Measurements from ENCODE around the gene WDR37. TPM values are rescaled to one million over a fixed set of nuclear protein-coding genes. Genes with fewer than 3 reads are reported as not detected.
"Not testable (repeated sequence)": the region's sequence is repeated elsewhere in the genome, so short reads cannot be mapped to it uniquely, and the experiment has no call there.

The WDR37 gene
- total RNA-seq, 1 experiment from 2014 or later = 9.6 TPM

GRCh38 chr10:1159131-1160061 lies 103.2 kb downstream of the WDR37 start:
- no peak overlapping the region for H3K4me3 ChIP-seq (ENCODE audit: low read depth in 2 of 2, low read length in 2 of 2)
- no peak overlapping the region for H3K27ac ChIP-seq (ENCODE audit: low read length)
- ATAC-seq (no peak), DNase-seq (ENCODE audit: low read depth, low spot score) (no peak)
- TF ChIP-seq SIN3A (IDR thresholded peaks at IDR 0.05; ENCODE audit: borderline replicate concordance, insufficient read depth, low read depth, low read length) (no peak), TCF7L2 (IDR thresholded peaks at IDR 0.05; ENCODE audit: low read depth, low read length) (no peak), CTCF (IDR thresholded peaks at IDR 0.05) (no peak), POLR2AphosphoS5 (IDR thresholded peaks at IDR 0.05; ENCODE audit: low read depth, low read length) (no peak), REST (IDR thresholded peaks at IDR 0.05; ENCODE audit: insufficient read depth in 1 of 2, low read depth in 2 of 2, low read length in 1 of 2) (no peak)
- BruUV-seq (replicated peaks) = no TSS peak
- no peaks in the 10 kb centered on the region for H3K36me3 ChIP-seq (ENCODE audit: control insufficient read depth, insufficient read depth, low read length)
- in situ Hi-C loops (cut with HindIII; ENCODE audit: low pct_unique_long_range_greater_than_20kb, low sequenced_read_pairs) = no loop called here
- ChIA-PET POLR2A (no interaction called here), CTCF (no interaction called here)
- intact Hi-C loops (cut with micrococcal nuclease; ENCODE audit: unreplicated experiment) = no loop called here
- H3K27me3 ChIP-seq (ENCODE audit: control insufficient read depth, insufficient read depth, low read length) = no peaks in the 10 kb centered on the region
- H3K9me3 ChIP-seq (ENCODE audit: control insufficient read depth, insufficient read depth, low read depth, low read length) = no peaks in the 10 kb centered on the region
- no peaks in the 10 kb centered on the region for H3K4me1 ChIP-seq (ENCODE audit: control insufficient read depth, insufficient read depth, low read length)

- H3K27ac ChIP-seq (ENCODE audit: low read length) = no peak overlapping the region
- BruUV-seq (replicated peaks) = no TSS peak
- intact Hi-C loops (cut with micrococcal nuclease; ENCODE audit: unreplicated experiment) = no loop called here
- TF ChIP-seq REST (IDR thresholded peaks at IDR 0.05; ENCODE audit: insufficient read depth in 1 of 2, low read depth in 2 of 2, low read length in 1 of 2) = no peak
- TF ChIP-seq POLR2AphosphoS5 (IDR thresholded peaks at IDR 0.05; ENCODE audit: low read depth, low read length) = no peak
- TF ChIP-seq SIN3A (IDR thresholded peaks at IDR 0.05; ENCODE audit: borderline replicate concordance, insufficient read depth, low read depth, low read length) = no peak
- POLR2A ChIA-PET = no interaction called here
- no peaks in the 10 kb centered on the region for H3K4me1 ChIP-seq (ENCODE audit: control insufficient read depth, insufficient read depth, low read length)
- CTCF ChIA-PET = no interaction called here
- in situ Hi-C loops (cut with HindIII; ENCODE audit: low pct_unique_long_range_greater_than_20kb, low sequenced_read_pairs) = no loop called here
- ATAC-seq = no peak
- no peaks in the 10 kb centered on the region for H3K9me3 ChIP-seq (ENCODE audit: control insufficient read depth, insufficient read depth, low read depth, low read length)
- no peak for DNase-seq (ENCODE audit: low read depth, low spot score)
- H3K4me3 ChIP-seq (ENCODE audit: low read depth in 2 of 2, low read length in 2 of 2) = no peak overlapping the region
- H3K27me3 ChIP-seq (ENCODE audit: control insufficient read depth, insufficient read depth, low read length) = no peaks in the 10 kb centered on the region
- H3K36me3 ChIP-seq (ENCODE audit: control insufficient read depth, insufficient read depth, low read length) = no peaks in the 10 kb centered on the region
These were observed 104.6 kb downstream of the WDR37 start for GRCh38 chr10:1160561-1161314.

- intact Hi-C loops (cut with micrococcal nuclease; ENCODE audit: unreplicated experiment); CTCF ChIA-PET; POLR2A ChIA-PET; H3K27ac ChIP-seq (ENCODE audit: low read length); BruUV-seq (replicated peaks); H3K36me3 ChIP-seq (ENCODE audit: control insufficient read depth, insufficient read depth, low read length); DNase-seq (ENCODE audit: low read depth, low spot score); H3K4me3 ChIP-seq (ENCODE audit: low read depth in 2 of 2, low read length in 2 of 2); ATAC-seq; H3K4me1 ChIP-seq (ENCODE audit: control insufficient read depth, insufficient read depth, low read length); H3K9me3 ChIP-seq (ENCODE audit: control insufficient read depth, insufficient read depth, low read depth, low read length); in situ Hi-C loops (cut with HindIII; ENCODE audit: low pct_unique_long_range_greater_than_20kb, low sequenced_read_pairs); H3K27me3 ChIP-seq (ENCODE audit: control insufficient read depth, insufficient read depth, low read length): not testable (repeated sequence)
These were observed 105.1 kb downstream of the WDR37 start for GRCh38 chr10:1161315-1161673.
